ENCODE data around the gene AP1S1. TPM values are rescaled to one million over a fixed set of nuclear protein-coding genes. Genes with fewer than 3 reads are reported as not detected.

The AP1S1 gene
- total and polyA plus RNA-seq, 9 of the 15 experiments (the other 6 are each of a cell fraction or from before 2014, with no cell fraction given) = 4.4 to 149 (median 89.4) TPM

DNA sequence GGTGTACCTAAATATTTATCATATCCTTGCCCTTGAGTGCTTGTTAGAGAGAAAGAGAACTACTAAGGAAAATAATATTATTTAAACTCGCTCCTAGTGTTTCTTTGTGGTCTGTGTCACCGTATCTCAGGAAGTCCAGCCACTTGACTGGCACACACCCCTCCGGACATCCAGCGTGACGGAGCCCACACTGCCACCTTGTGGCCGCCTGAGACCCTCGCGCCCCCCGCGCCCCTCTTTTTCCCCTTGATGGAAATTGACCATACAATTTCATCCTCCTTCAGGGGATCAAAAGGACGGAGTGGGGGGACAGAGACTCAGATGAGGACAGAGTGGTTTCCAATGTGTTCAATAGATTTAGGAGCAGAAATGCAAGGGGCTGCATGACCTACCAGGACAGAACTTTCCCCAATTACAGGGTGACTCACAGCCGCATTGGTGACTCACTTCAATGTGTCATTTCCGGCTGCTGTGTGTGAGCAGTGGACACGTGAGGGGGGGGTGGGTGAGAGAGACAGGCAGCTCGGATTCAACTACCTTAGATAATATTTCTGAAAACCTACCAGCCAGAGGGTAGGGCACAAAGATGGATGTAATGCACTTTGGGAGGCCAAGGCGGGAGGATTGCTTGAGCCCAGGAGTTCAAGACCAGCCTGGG is 15.9 kb upstream of the AP1S1 start (continued):
- TF ChIP-seq, protein P1, sequence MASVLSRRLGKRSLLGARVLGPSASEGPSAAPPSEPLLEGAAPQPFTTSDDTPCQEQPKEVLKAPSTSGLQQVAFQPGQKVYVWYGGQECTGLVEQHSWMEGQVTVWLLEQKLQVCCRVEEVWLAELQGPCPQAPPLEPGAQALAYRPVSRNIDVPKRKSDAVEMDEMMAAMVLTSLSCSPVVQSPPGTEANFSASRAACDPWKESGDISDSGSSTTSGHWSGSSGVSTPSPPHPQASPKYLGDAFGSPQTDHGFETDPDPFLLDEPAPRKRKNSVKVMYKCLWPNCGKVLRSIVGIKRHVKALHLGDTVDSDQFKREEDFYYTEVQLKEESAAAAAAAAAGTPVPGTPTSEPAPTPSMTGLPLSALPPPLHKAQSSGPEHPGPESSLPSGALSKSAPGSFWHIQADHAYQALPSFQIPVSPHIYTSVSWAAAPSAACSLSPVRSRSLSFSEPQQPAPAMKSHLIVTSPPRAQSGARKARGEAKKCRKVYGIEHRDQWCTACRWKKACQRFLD (CRISPR knock-in tag; IDR thresholded peaks at IDR 0.05) = peak; percentile 3; the same call in 1 of the 2 replicates
- TF ChIP-seq BRF1 (IDR thresholded peaks at IDR 0.05; ENCODE audit: borderline replicate concordance, extremely low read depth, insufficient read length) = no peak
- TF ChIP-seq THAP12 (CRISPR knock-in tag; IDR thresholded peaks at IDR 0.05) = no peak
- no peak for TF ChIP-seq TCF7L2 (IDR thresholded peaks at IDR 0.05; ENCODE audit: low read depth, low read length)
- no peak for TF ChIP-seq HNRNPK (IDR thresholded peaks at IDR 0.05; ENCODE audit: low read depth, low read length, poor library complexity, severe bottlenecking)
- no peak for TF ChIP-seq EZH2 (IDR thresholded peaks at IDR 0.05; ENCODE audit: borderline replicate concordance, low read depth, low read length)
- TF ChIP-seq ZNF584 (CRISPR knock-in tag; IDR thresholded peaks at IDR 0.05; ENCODE audit: low read depth) = peak; percentile 86; the same call in 1 of the 2 replicates
- TF ChIP-seq MAX (CRISPR knock-in tag; IDR thresholded peaks at IDR 0.05) = peak; percentile 57
- TF ChIP-seq, protein P2, sequence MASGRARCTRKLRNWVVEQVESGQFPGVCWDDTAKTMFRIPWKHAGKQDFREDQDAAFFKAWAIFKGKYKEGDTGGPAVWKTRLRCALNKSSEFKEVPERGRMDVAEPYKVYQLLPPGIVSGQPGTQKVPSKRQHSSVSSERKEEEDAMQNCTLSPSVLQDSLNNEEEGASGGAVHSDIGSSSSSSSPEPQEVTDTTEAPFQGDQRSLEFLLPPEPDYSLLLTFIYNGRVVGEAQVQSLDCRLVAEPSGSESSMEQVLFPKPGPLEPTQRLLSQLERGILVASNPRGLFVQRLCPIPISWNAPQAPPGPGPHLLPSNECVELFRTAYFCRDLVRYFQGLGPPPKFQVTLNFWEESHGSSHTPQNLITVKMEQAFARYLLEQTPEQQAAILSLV (tag; IDR thresholded peaks at IDR 0.05) = no peak
- peak; percentile 90 for TF ChIP-seq ZBTB2 (IDR thresholded peaks at IDR 0.05)
- TF ChIP-seq ARID3B (CRISPR knock-in tag; IDR thresholded peaks at IDR 0.05; ENCODE audit: borderline replicate concordance) = no peak
- TF ChIP-seq, protein P3, sequence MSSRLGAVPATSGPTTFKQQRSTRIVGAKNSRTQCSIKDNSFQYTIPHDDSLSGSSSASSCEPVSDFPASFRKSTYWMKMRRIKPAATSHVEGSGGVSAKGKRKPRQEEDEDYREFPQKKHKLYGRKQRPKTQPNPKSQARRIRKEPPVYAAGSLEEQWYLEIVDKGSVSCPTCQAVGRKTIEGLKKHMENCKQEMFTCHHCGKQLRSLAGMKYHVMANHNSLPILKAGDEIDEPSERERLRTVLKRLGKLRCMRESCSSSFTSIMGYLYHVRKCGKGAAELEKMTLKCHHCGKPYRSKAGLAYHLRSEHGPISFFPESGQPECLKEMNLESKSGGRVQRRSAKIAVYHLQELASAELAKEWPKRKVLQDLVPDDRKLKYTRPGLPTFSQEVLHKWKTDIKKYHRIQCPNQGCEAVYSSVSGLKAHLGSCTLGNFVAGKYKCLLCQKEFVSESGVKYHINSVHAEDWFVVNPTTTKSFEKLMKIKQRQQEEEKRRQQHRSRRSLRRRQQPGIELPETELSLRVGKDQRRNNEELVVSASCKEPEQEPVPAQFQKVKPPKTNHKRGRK (tag; IDR thresholded peaks at IDR 0.05) = no peak
- peak; percentile 63; the same call in 1 of the 2 replicates for TF ChIP-seq RB1 (IDR thresholded peaks at IDR 0.05; ENCODE audit: low read depth)
- no peak for TF ChIP-seq PPARD (CRISPR knock-in tag; IDR thresholded peaks at IDR 0.05)
- TF ChIP-seq RAD51 (IDR thresholded peaks at IDR 0.05; ENCODE audit: borderline replicate concordance, low read depth) = peak; percentile 90
- TF ChIP-seq SMAD4 (CRISPR knock-in tag; conservative IDR thresholded peaks at IDR 0.05) = peak; percentile 78; the same call in 1 of the 2 replicates
